Effector CD4-positive, alpha-beta T cell (primary cell): ENCODE measurements around the gene MAGEA3. TPM values are rescaled to one million over a fixed set of nuclear protein-coding genes. Genes with fewer than 3 reads are reported as not detected.
"Not testable (repeated sequence)": the region's sequence is repeated elsewhere in the genome, so short reads cannot be mapped to it uniquely, and the experiment has no call there.

Source experiments
- DNase-seq: peaks from one replicate; pipeline ENCODE4 v3.0.0-alpha.2; 2020
- total RNA-seq: gene quantifications from one replicate; lab custom pipeline; 2026; lab: John Stamatoyannopoulos, UW

MAGEA3 gene
- total RNA-seq: not detected

- DNase-seq: not testable (repeated sequence)
Observed at GRCh38 chrX:152697952-152698931, at the start of gene MAGEA3. Gene MAGEA3, plus strand, starts transcription at chrX:152698794. Its CDS starts 2,039 bp downstream, at chrX:152700833.

- no peak for DNase-seq
Observed at GRCh38 chrX:152652060-152652459, 46.5 kb upstream of the MAGEA3 start.

GRCh38 chrX:152652467-152652866 lies 46.1 kb upstream of the MAGEA3 start:
- no peak for DNase-seq

- DNase-seq: no peak
Observed at GRCh38 chrX:152656087-152656486, 42.5 kb upstream of the MAGEA3 start.

- no peak for DNase-seq
Observed at GRCh38 chrX:152656890-152657289, 41.7 kb upstream of the MAGEA3 start.

- DNase-seq: no peak
Observed at GRCh38 chrX:152658302-152658701, 40.3 kb upstream of the MAGEA3 start.

- no peak for DNase-seq
Observed at GRCh38 chrX:152663086-152663485, 35.5 kb upstream of the MAGEA3 start.

- DNase-seq: no peak
Observed at GRCh38 chrX:152674135-152674534, 24.5 kb upstream of the MAGEA3 start.

GRCh38 chrX:152674652-152675051 lies 23.9 kb upstream of the MAGEA3 start:
- not testable (repeated sequence) for DNase-seq

GRCh38 chrX:152681012-152681411 lies 17.6 kb upstream of the MAGEA3 start:
- not testable (repeated sequence) for DNase-seq

GRCh38 chrX:152700390-152700789 lies 1.8 kb downstream of the MAGEA3 start:
- not testable (repeated sequence) for DNase-seq

GRCh38 chrX:152706500-152706899 lies 7.9 kb downstream of the MAGEA3 start:
- not testable (repeated sequence) for DNase-seq

- DNase-seq: not testable (repeated sequence)
Observed at GRCh38 chrX:152709173-152709572, 10.6 kb downstream of the MAGEA3 start, which contains the start of gene CSAG2. Gene CSAG2, minus strand, starts transcription at chrX:152709273. Its CDS starts 161 bp downstream, at chrX:152709112.

- DNase-seq: not testable (repeated sequence)
Observed at GRCh38 chrX:152713195-152713594, 14.6 kb downstream of the MAGEA3 start.

- not testable (repeated sequence) for DNase-seq
Observed at GRCh38 chrX:152713815-152714787, 15.5 kb downstream of the MAGEA3 start, which contains the start of gene MAGEA2B. Gene MAGEA2B, plus strand, starts transcription at chrX:152714628. Its CDS starts 2,479 bp downstream, at chrX:152717107.

GRCh38 chrX:152725409-152725808 lies 26.8 kb downstream of the MAGEA3 start:
- DNase-seq: no peak

GRCh38 chrX:152733261-152733975 lies 34.8 kb downstream of the MAGEA3 start, which contains the start of the genes CSAG1 and MAGEA12:
Gene CSAG1, minus strand, starts transcription at chrX:152733721. Its CDS starts 1,261 bp downstream, at chrX:152732460.
Gene MAGEA12, plus strand, starts transcription at chrX:152733757. Its CDS starts 2,405 bp downstream, at chrX:152736162.
- no peak for DNase-seq

- DNase-seq: not testable (repeated sequence)
Observed at GRCh38 chrX:152734143-152734858, 35.7 kb downstream of the MAGEA3 start.

- no peak for DNase-seq
Observed at GRCh38 chrX:152735101-152735500, 36.5 kb downstream of the MAGEA3 start.

- no peak for DNase-seq
Observed at GRCh38 chrX:152735860-152736511, 37.4 kb downstream of the MAGEA3 start.
